Smooth muscle cell (in vitro differentiated cells): ENCODE measurements around the gene TMEM150C. TPM values are rescaled to one million over a fixed set of nuclear protein-coding genes. Genes with fewer than 3 reads are reported as not detected.
A peak's percentile ranks its signal among the peaks of the same experiment; 100 is the strongest.

ENCODE experiments used
- DNase-seq: peaks from one replicate; lab custom pipeline; 2025; ENCODE audit not compliant: unreplicated experiment; lab: John Stamatoyannopoulos, UW
- H2AFZ ChIP-seq: fragments of 200-600 bp; sonication (generic); 2 replicates; pipeline ENCODE4 v1.6.0; 2016; ENCODE audit warnings: antibody characterized with exemption, low read depth, mild to moderate bottlenecking
- H3F3A ChIP-seq: fragments of 200-600 bp; sonication (generic); 2 replicates; pipeline ENCODE4 v1.6.0; 2017; ENCODE audit warnings: antibody characterized with exemption, low read depth
- H3K27ac ChIP-seq: fragments of 200-600 bp; sonication (generic); 2 replicates; pipeline ENCODE4 v1.5.1; 2016; ENCODE audit warnings: low read depth, mild to moderate bottlenecking
- H3K27me3 ChIP-seq: fragments of 200-600 bp; sonication (generic); 2 replicates; pipeline ENCODE4 v1.6.1; 2016; ENCODE audit warnings: low read depth, mild to moderate bottlenecking
- H3K36me3 ChIP-seq: fragments of 200-600 bp; sonication (generic); 2 replicates; pipeline ENCODE4 v1.5.1; 2016; ENCODE audit warnings: low read depth
- H3K4me1 ChIP-seq: fragments of 200-600 bp; sonication (generic); 2 replicates; pipeline ENCODE4 v1.5.1; 2016; ENCODE audit warnings: low read depth
- H3K4me2 ChIP-seq: fragments of 200-600 bp; sonication (generic); 2 replicates; pipeline ENCODE4 v1.6.0; 2016; ENCODE audit warnings: mild to moderate bottlenecking
- H3K4me3 ChIP-seq: fragments of 200-600 bp; sonication (generic); 2 replicates; pipeline ENCODE4 v1.5.1; 2016; ENCODE audit warnings: mild to moderate bottlenecking
- H3K79me2 ChIP-seq: fragments of 200-600 bp; sonication (generic); 2 replicates; pipeline ENCODE4 v1.6.0; 2016; ENCODE audit warnings: low read depth, mild to moderate bottlenecking
- H3K9ac ChIP-seq: fragments of 200-600 bp; sonication (generic); 2 replicates; pipeline ENCODE4 v1.6.0; 2016; ENCODE audit warnings: low read depth
- H3K9me3 ChIP-seq: fragments of 200-600 bp; sonication (generic); replicated peaks from 2 replicates; pipeline ENCODE4 v1.5.1; 2016; ENCODE audit warnings: low read depth
- H4K20me1 ChIP-seq: fragments of 200-600 bp; sonication (generic); 2 replicates; pipeline ENCODE4 v1.6.0; 2016; ENCODE audit warnings: low read depth
- WGBS: methylation state at CpG from one replicate; pipeline ENCODE4 v1.1.7; 2016; ENCODE audit warnings: low lambda C conversion rate; 5-methylcytosine and 5-hydroxymethylcytosine counted together
- polyA plus RNA-seq: library from polyadenylated mRNA; unstranded; fragments of >200 nt; fragmentation: Nextera tagmentation; extraction: Ambion mirVana; gene quantifications from 2 replicates; pipeline ENCODE4 v1.2.1, GENCODE V29; 2016
- total RNA-seq: library from RNA; depleted of rRNA; stranded (reverse); fragments of >200 nt; gene quantifications from 2 replicates; pipeline ENCODE4 v1.2.3, GENCODE V29; 2014
- TF ChIP-seq, protein P1 (sequence below): fragments of 200-600 bp; sonication (generic); IDR thresholded peaks from 2 replicates; pipeline ENCODE4 v1.5.1; 2017; ENCODE audit warnings: borderline replicate concordance, mild to moderate bottlenecking, antibody characterized with exemption; ENCODE audit not compliant: insufficient read depth, poor library complexity, severe bottlenecking

TMEM150C gene
- total and polyA plus RNA-seq, 2 experiments from 2014 or later: 0.55 to 8.0 TPM

DNA sequence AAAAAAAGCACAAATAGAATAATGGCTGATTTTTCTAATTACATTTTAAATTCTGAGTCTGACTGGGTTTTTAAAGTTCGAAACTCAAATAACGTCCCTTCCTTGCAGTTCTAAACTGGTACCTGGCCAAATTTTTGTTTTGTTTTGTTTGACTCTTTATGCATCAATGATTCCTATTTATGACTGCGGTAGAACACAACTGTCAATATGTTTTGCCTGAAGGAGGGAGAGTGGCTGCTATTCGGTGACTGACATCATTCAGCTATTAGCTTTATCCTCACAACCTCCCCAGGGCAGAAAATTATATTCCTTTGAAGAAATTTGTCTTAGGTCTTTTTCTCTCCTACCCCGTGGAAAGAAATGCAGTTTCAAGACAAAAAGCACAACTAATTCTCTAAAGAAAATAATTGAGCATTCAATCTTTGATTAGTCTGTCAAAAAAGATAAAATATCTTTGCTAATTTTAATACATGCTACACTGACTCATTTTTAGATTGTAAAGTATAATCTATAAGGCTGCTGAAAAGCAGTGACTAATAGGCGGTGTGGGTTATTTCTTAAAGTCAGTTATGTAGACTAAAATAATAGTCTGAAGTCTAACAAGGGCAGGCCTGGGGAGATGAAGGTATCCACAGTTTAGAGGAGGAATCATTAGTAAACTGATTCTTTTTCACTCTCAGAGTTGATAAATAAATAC is 61.9 kb downstream of the TMEM150C start:
- no peaks in the 10 kb centered on the region for H3K79me2 ChIP-seq
- WGBS: 85% methylated on average over 6 of the region's 6 CpGs
- no peak overlapping the region for H2AFZ ChIP-seq
- peak overlapping the region; percentile 20 for H3K4me2 ChIP-seq
- no peaks in the 10 kb centered on the region for H3F3A ChIP-seq
- H3K27me3 ChIP-seq: no peaks in the 10 kb centered on the region
- no peaks in the 10 kb centered on the region for H4K20me1 ChIP-seq
- TF ChIP-seq, protein P1, sequence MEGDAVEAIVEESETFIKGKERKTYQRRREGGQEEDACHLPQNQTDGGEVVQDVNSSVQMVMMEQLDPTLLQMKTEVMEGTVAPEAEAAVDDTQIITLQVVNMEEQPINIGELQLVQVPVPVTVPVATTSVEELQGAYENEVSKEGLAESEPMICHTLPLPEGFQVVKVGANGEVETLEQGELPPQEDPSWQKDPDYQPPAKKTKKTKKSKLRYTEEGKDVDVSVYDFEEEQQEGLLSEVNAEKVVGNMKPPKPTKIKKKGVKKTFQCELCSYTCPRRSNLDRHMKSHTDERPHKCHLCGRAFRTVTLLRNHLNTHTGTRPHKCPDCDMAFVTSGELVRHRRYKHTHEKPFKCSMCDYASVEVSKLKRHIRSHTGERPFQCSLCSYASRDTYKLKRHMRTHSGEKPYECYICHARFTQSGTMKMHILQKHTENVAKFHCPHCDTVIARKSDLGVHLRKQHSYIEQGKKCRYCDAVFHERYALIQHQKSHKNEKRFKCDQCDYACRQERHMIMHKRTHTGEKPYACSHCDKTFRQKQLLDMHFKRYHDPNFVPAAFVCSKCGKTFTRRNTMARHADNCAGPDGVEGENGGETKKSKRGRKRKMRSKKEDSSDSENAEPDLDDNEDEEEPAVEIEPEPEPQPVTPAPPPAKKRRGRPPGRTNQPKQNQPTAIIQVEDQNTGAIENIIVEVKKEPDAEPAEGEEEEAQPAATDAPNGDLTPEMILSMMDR: no peak
- H3K9me3 ChIP-seq: no peaks in the 10 kb centered on the region
- no peak for DNase-seq
- no peaks in the 10 kb centered on the region for H3K36me3 ChIP-seq
- peak overlapping the region; percentile 5 for H3K27ac ChIP-seq
- H3K4me1 ChIP-seq: no peaks in the 10 kb centered on the region
- no peak overlapping the region for H3K9ac ChIP-seq
- no peak overlapping the region for H3K4me3 ChIP-seq

DNA sequence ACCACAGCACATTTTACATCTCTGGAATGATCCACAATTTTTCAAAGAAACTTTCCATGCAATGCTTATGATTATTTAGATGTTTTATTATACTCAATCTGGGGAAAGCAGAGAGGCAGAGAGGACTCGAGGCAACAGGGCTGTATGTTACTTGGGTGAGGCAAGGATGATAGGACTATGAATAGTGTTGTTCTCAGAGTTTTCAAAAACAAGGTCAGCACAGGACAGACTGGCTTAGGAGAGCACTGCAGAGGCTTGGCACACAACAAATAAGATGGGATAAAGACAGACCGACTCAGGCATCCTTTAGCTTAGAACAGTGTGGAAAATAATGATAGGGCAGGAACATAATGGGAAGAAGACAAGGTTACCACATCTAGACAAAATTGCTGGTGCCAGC is 65.4 kb downstream of the TMEM150C start:
- Histone ChIP-seq H3K9ac (no peak overlapping the region), H4K20me1 (no peaks in the 10 kb centered on the region), H3K79me2 (no peaks in the 10 kb centered on the region), H3K27ac (no peak overlapping the region), H3K9me3 (no peaks in the 10 kb centered on the region), H2AFZ (no peak overlapping the region), H3K27me3 (no peaks in the 10 kb centered on the region), H3F3A (no peaks in the 10 kb centered on the region), H3K4me1 (no peaks in the 10 kb centered on the region), H3K4me2 (no peak overlapping the region), H3K4me3 (no peak overlapping the region), H3K36me3 (no peaks in the 10 kb centered on the region)
- 90% methylated on average over 2 of the region's 2 CpGs for WGBS
- no peak for DNase-seq
- TF ChIP-seq, protein P1: no peak

DNA sequence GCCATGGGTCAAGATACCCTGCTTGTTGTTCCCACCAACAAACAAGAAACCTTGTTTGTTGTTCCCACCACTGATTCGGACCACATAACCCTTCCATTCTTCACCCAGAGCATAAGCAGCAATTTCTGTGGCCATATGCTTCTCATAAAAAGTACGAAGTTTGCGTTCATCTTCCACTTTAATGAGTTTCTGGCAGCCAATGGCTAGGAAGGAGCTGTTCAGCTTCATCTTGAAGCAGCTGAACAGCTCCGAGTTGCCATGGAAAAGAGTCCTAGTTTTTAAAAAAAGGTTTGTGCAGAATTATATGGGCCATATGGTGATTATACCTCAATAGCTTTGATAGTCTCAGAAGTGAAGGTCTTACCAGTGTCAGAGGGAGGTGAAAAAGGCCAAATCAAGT is 66.1 kb downstream of the TMEM150C start:
- Histone ChIP-seq H3K4me3 (no peak overlapping the region), H3K9ac (no peak overlapping the region)
- 87% methylated on average over 4 of the region's 4 CpGs for WGBS

More for the DNA sequence above, 66.1 kb downstream of the TMEM150C start:
- Histone ChIP-seq H3K27me3 (no peaks in the 10 kb centered on the region), H3K9me3 (no peaks in the 10 kb centered on the region), H3K36me3 (no peaks in the 10 kb centered on the region), H3K4me1 (no peaks in the 10 kb centered on the region), H2AFZ (no peak overlapping the region), H4K20me1 (no peaks in the 10 kb centered on the region), H3K79me2 (no peaks in the 10 kb centered on the region), H3F3A (no peaks in the 10 kb centered on the region), H3K4me2 (no peak overlapping the region), H3K27ac (no peak overlapping the region)
- TF ChIP-seq, protein P1: no peak
- no peak for DNase-seq
